ENCODE data around the gene PHLDB3. TPM values are rescaled to one million over a fixed set of nuclear protein-coding genes. Genes with fewer than 3 reads are reported as not detected.

Gene PHLDB3
- total RNA-seq, 1 experiment from 2014 or later: 29.0 TPM

- H3K9ac ChIP-seq (ENCODE audit: low read length): no peak overlapping the region
- H3F3A ChIP-seq (ENCODE audit: low read length, unreplicated experiment): no peaks in the 10 kb centered on the region
- BruUV-seq (replicated peaks): no TSS peak
- no peak overlapping the region for H3K4me2 ChIP-seq (ENCODE audit: low read length)
- H3K4me1 ChIP-seq (ENCODE audit: insufficient read depth, low read length): no peaks in the 10 kb centered on the region
- no peak for TF ChIP-seq EZH2phosphoT487 (IDR thresholded peaks at IDR 0.05; ENCODE audit: borderline replicate concordance, low read length)
- TF ChIP-seq EZH2 (IDR thresholded peaks at IDR 0.05; ENCODE audit: low read length, unreplicated experiment): no peak
- TF ChIP-seq CTCF (conservative IDR thresholded peaks at IDR 0.05; ENCODE audit: low read depth, low read length): no peak
- DNase-seq (no peak), ATAC-seq (no peak)
- ChIA-PET CTCF (no interaction called here), POLR2A (ENCODE audit: unreplicated experiment) (no interaction called here)
- no peak overlapping the region for H3K27ac ChIP-seq (ENCODE audit: low read length)
- intact Hi-C loops (cut with micrococcal nuclease): no loop called here
- no peaks in the 10 kb centered on the region for H4K20me1 ChIP-seq (ENCODE audit: low read length)
- no peaks in the 10 kb centered on the region for H3K9me3 ChIP-seq (ENCODE audit: low read length)
- no peak overlapping the region for H2AFZ ChIP-seq (ENCODE audit: low read length)
- no peaks in the 10 kb centered on the region for H3K27me3 ChIP-seq (ENCODE audit: low read length)
- H3K4me3 ChIP-seq (ENCODE audit: low read length): no peak overlapping the region
- H3K9me2 ChIP-seq (replicated peaks; ENCODE audit: low read length): no peaks in the 10 kb centered on the region
- H3K79me2 ChIP-seq (ENCODE audit: low read length): no peaks in the 10 kb centered on the region
- no peaks in the 10 kb centered on the region for H3K36me3 ChIP-seq (ENCODE audit: low read depth, low read length)
Observed at GRCh38 chr19:43482193-43482592, 22.4 kb downstream of the PHLDB3 start.

DNA sequence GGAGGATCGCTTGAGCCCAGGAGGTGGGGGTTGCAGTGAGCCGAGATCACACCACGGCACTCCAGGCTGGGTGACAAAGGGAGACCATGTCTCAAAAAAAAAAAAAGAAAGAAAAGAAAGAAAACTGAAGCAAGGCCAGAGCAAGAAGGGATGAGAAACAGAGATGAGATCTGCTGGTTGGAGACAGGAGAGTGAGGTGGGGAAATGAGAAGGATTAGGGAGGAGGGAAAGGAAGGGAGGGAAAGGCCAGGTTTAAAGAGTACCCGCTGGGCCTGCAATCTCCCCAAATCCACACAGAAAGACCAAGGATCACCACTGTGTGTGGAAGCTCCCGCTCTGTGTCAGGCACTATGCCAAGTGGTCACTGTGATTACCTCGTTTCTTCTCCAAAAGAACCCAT is 22.8 kb downstream of the PHLDB3 start:
- Histone ChIP-seq H3K27me3 (ENCODE audit: low read length) (no peaks in the 10 kb centered on the region), H3K9ac (ENCODE audit: low read length) (no peak overlapping the region), H3K9me3 (ENCODE audit: low read length) (no peaks in the 10 kb centered on the region), H3K9me2 (replicated peaks; ENCODE audit: low read length) (no peaks in the 10 kb centered on the region), H3K4me1 (ENCODE audit: insufficient read depth, low read length) (no peaks in the 10 kb centered on the region), H3K4me3 (ENCODE audit: low read length) (no peak overlapping the region), H2AFZ (ENCODE audit: low read length) (no peak overlapping the region), H3K4me2 (ENCODE audit: low read length) (no peak overlapping the region), H3K79me2 (ENCODE audit: low read length) (no peaks in the 10 kb centered on the region), H3K27ac (ENCODE audit: low read length) (no peak overlapping the region), H4K20me1 (ENCODE audit: low read length) (no peaks in the 10 kb centered on the region), H3K36me3 (ENCODE audit: low read depth, low read length) (no peaks in the 10 kb centered on the region), H3F3A (ENCODE audit: low read length, unreplicated experiment) (no peaks in the 10 kb centered on the region)
- CTCF ChIA-PET: no interaction called here
- POLR2A ChIA-PET (ENCODE audit: unreplicated experiment): no interaction called here
- intact Hi-C loops (cut with micrococcal nuclease): no loop called here
- ATAC-seq (no peak), DNase-seq (no peak)
- TF ChIP-seq CTCF (conservative IDR thresholded peaks at IDR 0.05; ENCODE audit: low read depth, low read length): no peak
- BruUV-seq (replicated peaks): no TSS peak

- TF ChIP-seq EZH2 (IDR thresholded peaks at IDR 0.05; ENCODE audit: low read length, unreplicated experiment) (no peak), CTCF (conservative IDR thresholded peaks at IDR 0.05; ENCODE audit: low read depth, low read length) (no peak), EZH2phosphoT487 (IDR thresholded peaks at IDR 0.05; ENCODE audit: borderline replicate concordance, low read length) (no peak)
- no peaks in the 10 kb centered on the region for H4K20me1 ChIP-seq (ENCODE audit: low read length)
- H3K79me2 ChIP-seq (ENCODE audit: low read length): no peaks in the 10 kb centered on the region
- no peaks in the 10 kb centered on the region for H3K9me3 ChIP-seq (ENCODE audit: low read length)
- intact Hi-C loops (cut with micrococcal nuclease): no loop called here
- H3F3A ChIP-seq (ENCODE audit: low read length, unreplicated experiment): no peaks in the 10 kb centered on the region
- H3K27me3 ChIP-seq (ENCODE audit: low read length): no peaks in the 10 kb centered on the region
- ATAC-seq (no peak), DNase-seq (no peak)
- no TSS peak for BruUV-seq (replicated peaks)
- H3K9ac ChIP-seq (ENCODE audit: low read length): no peak overlapping the region
- H3K4me2 ChIP-seq (ENCODE audit: low read length): no peak overlapping the region
- peaks cover 4% of the 10 kb centered on the region; the same call in 1 of the 2 replicates for H3K4me1 ChIP-seq (ENCODE audit: insufficient read depth, low read length)
- H3K4me3 ChIP-seq (ENCODE audit: low read length): no peak overlapping the region
- H3K27ac ChIP-seq (ENCODE audit: low read length): no peak overlapping the region
- no peak overlapping the region for H2AFZ ChIP-seq (ENCODE audit: low read length)
- ChIA-PET POLR2A (ENCODE audit: unreplicated experiment) (interaction anchor here (0.6 kb wide), 1 partner anchor 50 kb away, joined by 12 read pairs; no protein-coding TSS in a partner anchor), CTCF (no interaction called here)
- H3K9me2 ChIP-seq (replicated peaks; ENCODE audit: low read length): no peaks in the 10 kb centered on the region
- no peaks in the 10 kb centered on the region for H3K36me3 ChIP-seq (ENCODE audit: low read depth, low read length)
Observed at GRCh38 chr19:43480574-43480973, 24.0 kb downstream of the PHLDB3 start.

Measured in PC-3 (cell line).